Spleen (tissue), 7 donors: ENCODE data around the gene ABCA12.

Experiments used
- POLR2AphosphoS5 ChIP-seq, 3 donors: sonication (generic); formaldehyde crosslinking; IDR thresholded peaks; one replicate each; pipeline ENCODE4 v1.5.1; 2017; ENCODE audit warnings: antibody characterized with exemption in 3 of 3
- TF ChIP-seq, protein P1 (sequence below), 11 experiments: fragments of 200-600 bp in 7 of 11; fragments of 450-650 bp in 4 of 11; sonication (generic) in 4 of 11; IDR thresholded peaks in 8 of 11; conservative IDR thresholded peaks in 3 of 11; 1 replicate in 7 of 11; 2 replicates in 4 of 11; pipeline versions ENCODE4 v1.4.0 to v1.8.0; 2016 to 2021; ENCODE audit warnings: antibody characterized with exemption in 11 of 11, inconsistent platforms in 4 of 11, mild to moderate bottlenecking in 1 of 11
- donor health status: DM: no; HTN: no; CAD: no; lungs with moderate emphysema.
- donor health status: DM: no; HTN: no; CAD: no.
- donor health status: DM: no; HTN: no; CAD: no.

DNA sequence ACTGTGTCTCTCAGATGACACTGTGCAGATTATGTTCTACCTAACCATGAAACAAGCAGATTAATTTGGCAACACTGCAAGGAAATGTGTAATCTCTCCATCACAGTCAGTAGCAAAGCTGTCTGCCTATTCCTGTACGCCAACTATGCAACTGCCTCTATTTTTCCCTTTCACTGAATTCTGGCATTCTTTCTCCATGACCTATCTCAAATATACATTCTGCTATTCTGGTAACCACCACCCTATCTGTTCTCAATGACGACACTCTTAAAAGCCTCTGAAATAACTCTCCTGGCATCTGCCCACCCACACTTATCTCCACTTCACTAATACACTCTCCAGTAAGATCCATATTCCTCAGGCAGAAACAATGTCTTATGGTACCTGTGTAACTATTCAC, 78.7 kb downstream of the ABCA12 start:
- TF ChIP-seq, protein P1, sequence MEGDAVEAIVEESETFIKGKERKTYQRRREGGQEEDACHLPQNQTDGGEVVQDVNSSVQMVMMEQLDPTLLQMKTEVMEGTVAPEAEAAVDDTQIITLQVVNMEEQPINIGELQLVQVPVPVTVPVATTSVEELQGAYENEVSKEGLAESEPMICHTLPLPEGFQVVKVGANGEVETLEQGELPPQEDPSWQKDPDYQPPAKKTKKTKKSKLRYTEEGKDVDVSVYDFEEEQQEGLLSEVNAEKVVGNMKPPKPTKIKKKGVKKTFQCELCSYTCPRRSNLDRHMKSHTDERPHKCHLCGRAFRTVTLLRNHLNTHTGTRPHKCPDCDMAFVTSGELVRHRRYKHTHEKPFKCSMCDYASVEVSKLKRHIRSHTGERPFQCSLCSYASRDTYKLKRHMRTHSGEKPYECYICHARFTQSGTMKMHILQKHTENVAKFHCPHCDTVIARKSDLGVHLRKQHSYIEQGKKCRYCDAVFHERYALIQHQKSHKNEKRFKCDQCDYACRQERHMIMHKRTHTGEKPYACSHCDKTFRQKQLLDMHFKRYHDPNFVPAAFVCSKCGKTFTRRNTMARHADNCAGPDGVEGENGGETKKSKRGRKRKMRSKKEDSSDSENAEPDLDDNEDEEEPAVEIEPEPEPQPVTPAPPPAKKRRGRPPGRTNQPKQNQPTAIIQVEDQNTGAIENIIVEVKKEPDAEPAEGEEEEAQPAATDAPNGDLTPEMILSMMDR (IDR thresholded peaks at IDR 0.05 in 8 of 11, conservative IDR thresholded peaks at IDR 0.05 in 3 of 11): no peak
- TF ChIP-seq POLR2AphosphoS5 (IDR thresholded peaks at IDR 0.05): no peak
